Inflammatory macrophage (primary cell): ENCODE measurements around the gene ACADVL.

Experiments
- DNase-seq, 2 donors: peaks; one replicate each; pipeline ENCODE4 v3.0.0-alpha.2; 2020 to 2022

The ACADVL gene

GRCh38 chr17:7217113-7217987 is 2.4 kb upstream of the ACADVL start:
- DNase-seq: peak; percentile 40 to 47

- DNase-seq: no peak
Measured at GRCh38 chr17:7218166-7218565, 1.6 kb upstream of the ACADVL start.

- DNase-seq: no peak
Measured at GRCh38 chr17:7218758-7219157, 980 bp upstream of the ACADVL start.

GRCh38 chr17:7219229-7219811 is 418 bp upstream of the ACADVL start:
- no peak for DNase-seq

GRCh38 chr17:7220593-7221277 is 997 bp downstream of the ACADVL start:
- peak; percentile 46 to 62 for DNase-seq

- DNase-seq: no peak
Measured at GRCh38 chr17:7221278-7222092, 1.7 kb downstream of the ACADVL start.

- DNase-seq: no peak
Measured at GRCh38 chr17:7222093-7222971, 2.6 kb downstream of the ACADVL start.

GRCh38 chr17:7222972-7223292 is 3.2 kb downstream of the ACADVL start:
- DNase-seq: no peak

GRCh38 chr17:7223375-7223774 is 3.6 kb downstream of the ACADVL start:
- DNase-seq: no peak

GRCh38 chr17:7224110-7224509 is 4.4 kb downstream of the ACADVL start:
- no peak for DNase-seq

GRCh38 chr17:7224661-7225111 is 4.9 kb downstream of the ACADVL start:
- DNase-seq: no peak

GRCh38 chr17:7225711-7226331 is 6.1 kb downstream of the ACADVL start:
- no peak for DNase-seq

- DNase-seq: no peak
Measured at GRCh38 chr17:7226721-7227710, 7.3 kb downstream of the ACADVL start.

GRCh38 chr17:7228920-7229319 is 9.2 kb downstream of the ACADVL start:
- no peak for DNase-seq

GRCh38 chr17:7229504-7229903 is 9.8 kb downstream of the ACADVL start:
- DNase-seq: no peak

- no peak for DNase-seq
Measured at GRCh38 chr17:7232114-7232513, 12.4 kb downstream of the ACADVL start.

GRCh38 chr17:7233701-7234082 is 14.0 kb downstream of the ACADVL start:
- DNase-seq: no peak

GRCh38 chr17:7234083-7234951 is 14.6 kb downstream of the ACADVL start, which contains the start of gene DVL2:
Gene DVL2 (minus strand): TSS chr17:7234517. CDS start chr17:7234262, 255 bp downstream.
- peak; percentile 92 to 95 for DNase-seq
